Caco-2 (cell line): ENCODE measurements around the gene MEGF8. TPM values are rescaled to one million over a fixed set of nuclear protein-coding genes. Genes with fewer than 3 reads are reported as not detected.

Experiments used
- BruUV-seq: library from RNA; stranded (reverse); fragments of 400-500 nt; replicated peaks from 2 replicates; lab custom pipeline; 2021; lab: Mats Ljungman, UMichigan
- CTCF ChIA-PET: fragments of 300-600 bp; sonication (Branson Sonifier 250); formaldehyde crosslinking; loops from one replicate; lab custom pipeline; 2022; ENCODE audit warnings: antibody characterized with exemption; lab: Charles Lee
- POLR2A ChIA-PET: fragments of 300-600 bp; sonication (Branson Sonifier 250); formaldehyde crosslinking; loops from one replicate; lab custom pipeline; 2022; ENCODE audit warnings: antibody characterized with exemption; lab: Charles Lee
- DNase-seq, 2 experiments: peaks; one replicate each; pipeline versions ENCODE4 v3.0.0 to v3.0.0-alpha.2; 2020 to 2022
- H3K27me3 ChIP-seq: replicated peaks from 2 replicates; pipeline ENCODE4 v1.6.0; 2011; ENCODE audit warnings: low read length; ENCODE audit not compliant: control insufficient read depth, insufficient read depth
- H3K36me3 ChIP-seq: 2 replicates; pipeline ENCODE4 v1.5.1; 2011; ENCODE audit warnings: low read length; ENCODE audit not compliant: control insufficient read depth, insufficient read depth
- H3K4me1 ChIP-seq: fragments of 250-450 bp; sonication (Bioruptor Pico); 2 replicates; pipeline ENCODE4 v1.5.1; 2020; ENCODE audit warnings: mild to moderate bottlenecking
- H3K4me3 ChIP-seq: 2 replicates; pipeline ENCODE4 v1.5.1; 2011; ENCODE audit warnings: low read depth, mild to moderate bottlenecking, control low read depth, low read length
- H3K9me3 ChIP-seq: fragments of 250-450 bp; sonication (Bioruptor Pico); 2 replicates; pipeline ENCODE4 v1.5.1; 2020; ENCODE audit warnings: mild to moderate bottlenecking, moderate library complexity
- H3K27ac Mint-ChIP-seq: one replicate; pipeline ENCODE4 v1.8.0; 2022; ENCODE audit warnings: mixed read lengths; ENCODE audit not compliant: unreplicated experiment
- H3K27me3 Mint-ChIP-seq: one replicate; pipeline ENCODE4 v1.8.0; 2022; ENCODE audit warnings: mixed read lengths; ENCODE audit not compliant: insufficient read depth, unreplicated experiment
- H3K36me3 Mint-ChIP-seq: one replicate; pipeline ENCODE4 v1.8.0; 2022; ENCODE audit warnings: mild to moderate bottlenecking, mixed read lengths; ENCODE audit not compliant: insufficient read depth, unreplicated experiment
- H3K4me1 Mint-ChIP-seq: one replicate; pipeline ENCODE4 v1.8.0; 2022; ENCODE audit warnings: low read depth, mixed read lengths; ENCODE audit not compliant: unreplicated experiment
- H3K4me3 Mint-ChIP-seq: one replicate; pipeline ENCODE4 v1.8.0; 2022; ENCODE audit warnings: mild to moderate bottlenecking, moderate library complexity, mixed read lengths; ENCODE audit not compliant: unreplicated experiment
- H3K9me3 Mint-ChIP-seq: one replicate; pipeline ENCODE4 v1.8.0; 2022; ENCODE audit warnings: mixed read lengths; ENCODE audit not compliant: unreplicated experiment
- intact Hi-C: fragments of 100-400 bp; cut with micrococcal nuclease; formaldehyde crosslinking; loops from one replicate; pipeline ENCODE4 v1.10.0; 2022; ENCODE audit not compliant: unreplicated experiment
- total RNA-seq: library from RNA; stranded (reverse); gene quantifications from 2 replicates; pipeline ENCODE4 v1.2.3, GENCODE V29; 2022
- TF ChIP-seq, protein P1 (sequence below), 2 experiments: fragments of 200-600 bp in 1 of 2; IDR thresholded peaks; 1 replicate in 1 of 2; 2 replicates in 1 of 2; pipeline versions ENCODE4 v1.5.1 to v1.8.0; 2011 to 2022; ENCODE audit warnings: antibody characterized with exemption in 1 of 2, control low read depth in 1 of 2, inconsistent platforms in 1 of 2, low read depth in 1 of 2, low read length in 1 of 2, mild to moderate bottlenecking in 1 of 2, moderate library complexity in 1 of 2; ENCODE audit not compliant: insufficient read depth in 1 of 2, severe bottlenecking in 1 of 2, unreplicated experiment in 1 of 2

MEGF8 gene
- total RNA-seq, 1 experiment from 2014 or later, result 17.9 TPM

DNA sequence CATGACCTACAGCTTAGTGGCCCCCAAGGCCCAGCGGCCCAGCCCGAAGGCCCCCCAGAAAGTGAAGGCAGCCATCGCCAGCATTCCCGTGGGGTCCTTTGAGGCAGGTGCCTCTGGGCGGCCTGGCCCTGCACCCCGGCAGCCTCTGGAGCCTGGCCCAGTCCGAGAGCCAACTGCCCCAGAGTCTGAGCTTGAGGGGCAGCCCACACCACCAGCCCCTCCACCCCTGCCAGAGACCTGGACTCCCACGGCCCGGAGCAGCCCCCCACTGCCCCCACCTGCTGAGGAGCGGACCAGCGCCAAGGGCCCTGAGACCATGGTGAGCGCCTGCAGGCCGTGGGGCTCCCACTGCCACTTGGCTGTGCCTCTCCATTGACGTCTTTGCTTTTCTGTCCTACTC, 32.5 kb upstream of the MEGF8 start:
- CTCF ChIA-PET, result no interaction called here
- H3K27ac Mint-ChIP-seq, result peak overlapping the region; percentile 51

DNA sequence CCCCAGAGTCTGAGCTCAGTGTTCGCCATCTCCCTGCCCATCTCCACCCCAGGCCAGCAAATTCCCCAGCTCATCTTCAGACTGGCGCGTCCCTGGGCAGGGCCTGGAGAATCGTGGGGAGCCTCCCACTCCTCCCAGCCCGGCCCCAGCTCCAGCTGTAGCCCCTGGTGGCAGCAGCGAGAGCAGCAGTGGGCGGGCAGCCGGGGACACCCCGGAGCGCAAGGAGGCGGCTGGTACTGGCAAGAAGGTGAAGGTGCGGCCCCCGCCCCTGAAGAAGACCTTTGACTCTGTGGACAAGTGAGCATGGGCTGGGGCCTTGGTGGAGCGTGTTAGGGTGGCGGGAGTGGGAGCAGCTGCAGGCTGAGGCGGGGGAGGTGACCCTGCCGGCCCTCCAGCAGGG, 31.9 kb upstream of the MEGF8 start:
- Histone ChIP-seq H3K27me3 (no peaks in the 10 kb centered on the region), H3K36me3 (peaks cover 6% of the 10 kb centered on the region), H3K4me3 (no peak overlapping the region), H3K9me3 (no peaks in the 10 kb centered on the region), H3K4me1 (0 out of 2 replicates have a peak, but pooled peaks cover 6% of the 10 kb centered on the region)
- peak in 1 of 2 experiments; percentile 35 for DNase-seq
- Mint-ChIP-seq H3K27ac (peak overlapping the region; percentile 51), H3K4me3 (no peak overlapping the region), H3K4me1 (peaks cover 14% of the 10 kb centered on the region), H3K36me3 (peaks cover 50% of the 10 kb centered on the region), H3K9me3 (no peaks in the 10 kb centered on the region), H3K27me3 (no peaks in the 10 kb centered on the region)
- no TSS peak for BruUV-seq
- POLR2A ChIA-PET, result no interaction called here
- TF ChIP-seq, protein P1, sequence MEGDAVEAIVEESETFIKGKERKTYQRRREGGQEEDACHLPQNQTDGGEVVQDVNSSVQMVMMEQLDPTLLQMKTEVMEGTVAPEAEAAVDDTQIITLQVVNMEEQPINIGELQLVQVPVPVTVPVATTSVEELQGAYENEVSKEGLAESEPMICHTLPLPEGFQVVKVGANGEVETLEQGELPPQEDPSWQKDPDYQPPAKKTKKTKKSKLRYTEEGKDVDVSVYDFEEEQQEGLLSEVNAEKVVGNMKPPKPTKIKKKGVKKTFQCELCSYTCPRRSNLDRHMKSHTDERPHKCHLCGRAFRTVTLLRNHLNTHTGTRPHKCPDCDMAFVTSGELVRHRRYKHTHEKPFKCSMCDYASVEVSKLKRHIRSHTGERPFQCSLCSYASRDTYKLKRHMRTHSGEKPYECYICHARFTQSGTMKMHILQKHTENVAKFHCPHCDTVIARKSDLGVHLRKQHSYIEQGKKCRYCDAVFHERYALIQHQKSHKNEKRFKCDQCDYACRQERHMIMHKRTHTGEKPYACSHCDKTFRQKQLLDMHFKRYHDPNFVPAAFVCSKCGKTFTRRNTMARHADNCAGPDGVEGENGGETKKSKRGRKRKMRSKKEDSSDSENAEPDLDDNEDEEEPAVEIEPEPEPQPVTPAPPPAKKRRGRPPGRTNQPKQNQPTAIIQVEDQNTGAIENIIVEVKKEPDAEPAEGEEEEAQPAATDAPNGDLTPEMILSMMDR (IDR thresholded peaks at IDR 0.05; ENCODE audit: insufficient read depth in 1 of 2, low read depth in 1 of 2, low read length in 1 of 2, severe bottlenecking in 1 of 2, unreplicated experiment in 1 of 2), result peak in 1 of 2 experiments; percentile 32
- intact Hi-C loops, result no loop called here
- CTCF ChIA-PET, result interaction anchor here (0.6 kb wide), 1 partner anchor 48 kb away, joined by 4 read pairs; no protein-coding TSS in a partner anchor

More for the DNA sequence above, 32.5 kb upstream of the MEGF8 start:
- intact Hi-C loops, result no loop called here
- BruUV-seq, result no TSS peak
- H3K4me3 Mint-ChIP-seq, result no peak overlapping the region
- DNase-seq, result no peak
- H3K4me3 ChIP-seq, result no peak overlapping the region
- POLR2A ChIA-PET, result no interaction called here
- no peaks in the 10 kb centered on the region for H3K9me3 ChIP-seq
- TF ChIP-seq, protein P1 (IDR thresholded peaks at IDR 0.05; ENCODE audit: insufficient read depth in 1 of 2, low read depth in 1 of 2, low read length in 1 of 2, severe bottlenecking in 1 of 2, unreplicated experiment in 1 of 2), result no peak
- peaks cover 49% of the 10 kb centered on the region for H3K36me3 Mint-ChIP-seq
- H3K9me3 Mint-ChIP-seq, result no peaks in the 10 kb centered on the region
- H3K27me3 ChIP-seq, result no peaks in the 10 kb centered on the region
- H3K36me3 ChIP-seq, result peaks cover 6% of the 10 kb centered on the region
- H3K4me1 Mint-ChIP-seq, result peaks cover 14% of the 10 kb centered on the region
- no peaks in the 10 kb centered on the region for H3K27me3 Mint-ChIP-seq
- H3K4me1 ChIP-seq, result 0 out of 2 replicates have a peak, but pooled peaks cover 6% of the 10 kb centered on the region

DNA sequence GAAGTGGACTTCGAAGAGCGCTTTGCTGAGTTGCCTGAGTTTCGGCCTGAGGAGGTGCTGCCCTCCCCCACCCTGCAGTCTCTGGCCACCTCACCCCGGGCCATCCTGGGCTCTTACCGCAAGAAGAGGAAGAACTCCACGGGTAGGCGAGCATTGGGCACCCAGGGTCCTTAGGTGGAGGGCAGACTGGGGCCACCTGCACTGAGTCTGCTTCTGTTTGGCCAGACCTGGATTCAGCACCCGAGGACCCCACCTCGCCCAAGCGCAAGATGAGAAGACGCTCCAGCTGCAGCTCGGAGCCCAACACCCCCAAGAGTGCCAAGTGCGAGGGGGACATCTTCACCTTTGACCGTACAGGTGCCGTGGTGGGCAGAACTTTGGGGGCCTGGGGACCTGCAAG, 31.5 kb upstream of the MEGF8 start:
- Mint-ChIP-seq H3K4me1 (peaks cover 14% of the 10 kb centered on the region), H3K27ac (no peak overlapping the region), H3K9me3 (no peaks in the 10 kb centered on the region), H3K4me3 (no peak overlapping the region), H3K27me3 (no peaks in the 10 kb centered on the region), H3K36me3 (peaks cover 54% of the 10 kb centered on the region)
- peaks cover 6% of the 10 kb centered on the region for H3K36me3 ChIP-seq
- ChIA-PET POLR2A (no interaction called here), CTCF (interaction anchor here (0.6 kb wide), 1 partner anchor 48 kb away, joined by 4 read pairs; no protein-coding TSS in a partner anchor)
- TF ChIP-seq, protein P1 (IDR thresholded peaks at IDR 0.05; ENCODE audit: insufficient read depth in 1 of 2, low read depth in 1 of 2, low read length in 1 of 2, severe bottlenecking in 1 of 2, unreplicated experiment in 1 of 2), result no peak
- no peaks in the 10 kb centered on the region for H3K27me3 ChIP-seq
- BruUV-seq, result no TSS peak
- intact Hi-C loops, result no loop called here
- H3K9me3 ChIP-seq, result no peaks in the 10 kb centered on the region
- H3K4me3 ChIP-seq, result no peak overlapping the region
- DNase-seq, result no peak
- 0 out of 2 replicates have a peak, but pooled peaks cover 6% of the 10 kb centered on the region for H3K4me1 ChIP-seq
